ENCODE results near the gene TPST2. TPM values are rescaled to one million over a fixed set of nuclear protein-coding genes. Genes with fewer than 3 reads are reported as not detected.
A peak's percentile ranks its signal among the peaks of the same experiment; 100 is the strongest.

The TPST2 gene
- total and polyA plus RNA-seq, 9 of the 15 experiments (the other 6 are each of a cell fraction or from before 2014, with no cell fraction given): 14.2 to 123 (median 60.1) TPM

DNA sequence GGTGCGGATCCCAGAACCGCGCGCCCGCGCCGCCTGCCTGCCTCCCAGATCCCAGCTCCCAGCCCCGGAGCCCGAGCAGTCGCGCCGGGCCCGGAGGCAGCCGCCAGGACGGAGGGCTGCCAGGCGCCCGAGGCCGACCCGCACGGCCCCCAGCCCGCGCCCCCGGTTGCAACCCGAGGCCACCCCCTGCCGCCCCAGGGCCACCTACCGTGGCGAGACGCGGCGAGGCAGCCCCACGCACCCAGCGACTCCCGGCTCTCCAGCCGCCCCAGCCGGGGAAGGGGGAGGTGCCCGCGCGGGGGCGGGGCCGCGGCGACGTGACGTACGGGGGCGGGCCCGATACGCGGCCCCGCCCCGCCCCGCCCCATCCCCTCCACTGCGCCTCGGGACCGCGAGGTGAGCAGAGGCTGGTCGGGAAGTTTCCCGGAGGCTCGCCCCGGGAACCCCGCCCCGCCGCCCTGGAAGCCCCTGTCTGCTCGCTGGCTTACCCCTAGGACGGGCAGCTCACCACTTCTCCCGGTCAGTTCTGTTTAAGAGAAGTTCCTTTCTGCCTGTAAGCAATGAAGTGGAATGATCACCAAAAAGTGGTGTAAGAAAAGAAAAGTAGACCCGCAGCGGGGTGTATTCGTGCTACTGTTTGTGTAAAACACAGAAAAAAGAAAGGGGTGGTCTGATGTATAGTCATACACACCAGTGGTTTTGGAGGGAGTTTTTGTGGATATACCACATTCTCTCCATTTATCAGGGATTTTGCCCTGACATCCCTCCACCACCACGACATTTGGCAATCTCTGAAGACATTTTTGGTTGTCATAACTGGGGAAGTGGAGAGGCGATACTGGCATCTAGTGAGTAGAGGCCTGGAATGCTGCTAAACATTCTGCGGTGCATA is at the start of gene TPST2 (continued):
- TF ChIP-seq ZFX (CRISPR knock-in tag; IDR thresholded peaks at IDR 0.05): 0 out of 2 replicates have a peak, but pooled peaks have one; percentile 27
- no peak for TF ChIP-seq ZNF76 (CRISPR knock-in tag; IDR thresholded peaks at IDR 0.05; ENCODE audit: borderline replicate concordance)
- no peak for TF ChIP-seq BRD4 (IDR thresholded peaks at IDR 0.05)
- no peak for TF ChIP-seq HDGF (IDR thresholded peaks at IDR 0.05)
- peak; percentile 64 for TF ChIP-seq POLR2A (conservative IDR thresholded peaks at IDR 0.05)
- TF ChIP-seq ZNF212 (CRISPR knock-in tag; IDR thresholded peaks at IDR 0.05): no peak
- TF ChIP-seq TRIM25 (IDR thresholded peaks at IDR 0.05; ENCODE audit: borderline replicate concordance): no peak
- no peak for TF ChIP-seq NONO (IDR thresholded peaks at IDR 0.05; ENCODE audit: low read depth in 2 of 2, low read length in 1 of 2)
- TF ChIP-seq GTF2E2 (tag; IDR thresholded peaks at IDR 0.05): 0 out of 2 replicates have a peak, but pooled peaks have one; percentile 15
- TF ChIP-seq E2F4 (CRISPR knock-in tag; IDR thresholded peaks at IDR 0.05; ENCODE audit: low read depth): no peak
- TF ChIP-seq ZNF3 (CRISPR knock-in tag; IDR thresholded peaks at IDR 0.05): no peak
- TF ChIP-seq NR3C1 (CRISPR knock-in tag; IDR thresholded peaks at IDR 0.05): no peak
- TF ChIP-seq CREB1 (IDR thresholded peaks at IDR 0.05): 0 out of 2 replicates have a peak, but pooled peaks have one; percentile 20
- TF ChIP-seq CREB1 (CRISPR knock-in tag; IDR thresholded peaks at IDR 0.05): 0 out of 2 replicates have a peak, but pooled peaks have one; percentile 16
- TF ChIP-seq SAFB (IDR thresholded peaks at IDR 0.05; ENCODE audit: borderline replicate concordance, low read depth, low read length): peak; percentile 48; the same call in 1 of the 2 replicates
- peak; percentile 65 for TF ChIP-seq SUPT5H (IDR thresholded peaks at IDR 0.05)
- no peak for TF ChIP-seq TRIM28 (IDR thresholded peaks at IDR 0.05)
- no peak for TF ChIP-seq TAF15 (IDR thresholded peaks at IDR 0.05; ENCODE audit: low read depth, low read length)
- TF ChIP-seq POLR2AphosphoS5 (IDR thresholded peaks at IDR 0.05; ENCODE audit: control insufficient read depth, insufficient read depth, low read depth, low read length): peak; percentile 65; the same call in 1 of the 2 replicates
- TF ChIP-seq, protein P1, sequence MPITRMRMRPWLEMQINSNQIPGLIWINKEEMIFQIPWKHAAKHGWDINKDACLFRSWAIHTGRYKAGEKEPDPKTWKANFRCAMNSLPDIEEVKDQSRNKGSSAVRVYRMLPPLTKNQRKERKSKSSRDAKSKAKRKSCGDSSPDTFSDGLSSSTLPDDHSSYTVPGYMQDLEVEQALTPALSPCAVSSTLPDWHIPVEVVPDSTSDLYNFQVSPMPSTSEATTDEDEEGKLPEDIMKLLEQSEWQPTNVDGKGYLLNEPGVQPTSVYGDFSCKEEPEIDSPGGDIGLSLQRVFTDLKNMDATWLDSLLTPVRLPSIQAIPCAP (CRISPR knock-in tag; IDR thresholded peaks at IDR 0.05; ENCODE audit: borderline replicate concordance): no peak
- TF ChIP-seq YY1 (IDR thresholded peaks at IDR 0.05; ENCODE audit: borderline replicate concordance in 1 of 3, control insufficient read depth in 1 of 3, extremely low read depth in 1 of 3, insufficient read depth in 3 of 3, insufficient read length in 1 of 3, insufficient replicate concordance in 2 of 3, low read depth in 1 of 3, low read length in 2 of 3): peak in 1 of 3 experiments; percentile 28
- no peak for TF ChIP-seq RAD21 (CRISPR knock-in tag; conservative IDR thresholded peaks at IDR 0.05 in 1 of 2, IDR thresholded peaks at IDR 0.05 in 1 of 2)
- no peak for TF ChIP-seq BRD9 (IDR thresholded peaks at IDR 0.05; ENCODE audit: low read depth, partially characterized antibody)
- no peak for TF ChIP-seq PHB (CRISPR knock-in tag; IDR thresholded peaks at IDR 0.05)
- TF ChIP-seq ZNF436 (CRISPR knock-in tag; IDR thresholded peaks at IDR 0.05): no peak
- TF ChIP-seq SNRNP70 (optimal IDR thresholded peaks at IDR 0.05; ENCODE audit: low read depth, low read length): no peak
